Aorta (tissue), 5 donors: ENCODE measurements around the gene PIMREG. TPM values are rescaled to one million over a fixed set of nuclear protein-coding genes. Genes with fewer than 3 reads are reported as not detected.

ENCODE experiments used
- ATAC-seq: fragments of 200-7000 bp; cut with Tn5 transposase; one replicate; pipeline ENCODE4 v1.9.1; 2022; ENCODE audit warnings: moderate library complexity; ENCODE audit not compliant: low FRiP score
- DNase-seq, 2 donors: peaks; one replicate each; pipeline ENCODE4 v3.0.0-alpha.2; 2020
- H3K27ac ChIP-seq, 2 donors: one replicate each; pipeline ENCODE4 v1.5.1; 2013; ENCODE audit warnings: low read length in 2 of 2, mild to moderate bottlenecking in 2 of 2, moderate library complexity in 2 of 2, control low read depth in 1 of 2, inconsistent platforms in 1 of 2, low read depth in 1 of 2
- H3K27me3 ChIP-seq, 2 donors: one replicate each; pipeline ENCODE4 v1.6.1; 2013; ENCODE audit warnings: control low read depth in 1 of 2, low read length in 1 of 2, mild to moderate bottlenecking in 1 of 2, moderate library complexity in 1 of 2; ENCODE audit not compliant: insufficient read depth in 2 of 2, control insufficient read depth in 1 of 2
- H3K36me3 ChIP-seq, 2 donors: one replicate each; pipeline ENCODE4 v1.6.1; 2013; ENCODE audit warnings: control low read depth in 1 of 2, low read length in 1 of 2, mild to moderate bottlenecking in 1 of 2; ENCODE audit not compliant: insufficient read depth in 2 of 2, control insufficient read depth in 1 of 2
- H3K4me1 ChIP-seq, 2 donors: one replicate each; pipeline ENCODE4 v1.6.1; 2013; ENCODE audit warnings: low read length in 2 of 2, control low read depth in 1 of 2, mild to moderate bottlenecking in 1 of 2, moderate library complexity in 1 of 2; ENCODE audit not compliant: insufficient read depth in 2 of 2, control insufficient read depth in 1 of 2
- H3K4me3 ChIP-seq, 2 donors: one replicate each; pipeline ENCODE4 v1.5.1; 2013; ENCODE audit warnings: low read length in 2 of 2, control low read depth in 1 of 2, mild to moderate bottlenecking in 1 of 2
- H3K9me3 ChIP-seq: one replicate; pipeline ENCODE4 v1.6.1; 2013; ENCODE audit warnings: mild to moderate bottlenecking, low read length; ENCODE audit not compliant: control insufficient read depth
- WGBS, 2 donors: extraction: QIAGEN DNeasy Blood & Tissue Kit; methylation state at CpG; one replicate each; pipeline ENCODE4 v1.1.7; 2013; 5-methylcytosine and 5-hydroxymethylcytosine counted together
- intact Hi-C, 2 donors: fragments of 100-400 bp; cut with DNase I; formaldehyde crosslinking; loops; one replicate each; pipeline versions ENCODE4 v1.14.2 to v1.15.0; 2022
- polyA plus RNA-seq, 2 donors: library from polyadenylated mRNA; stranded (reverse); fragments of 200-250 nt; gene quantifications; one replicate each; pipeline ENCODE4 v1.2.3, GENCODE V29; 2013
- total RNA-seq, 2 donors: library from RNA; stranded (reverse); fragmentation: NEBNext Ultra II Directional; extraction: Animal tissue kit (Norgen Biotek cat#: 25700); gene quantifications; one replicate each; pipeline ENCODE4 v1.2.1, GENCODE V29; 2021
- donor health status: healthy with polysubstance abuse.
- donor health status: Bipolar disorder and iron deficiency.
- donor health status: DM: no; HTN: no; CAD: no.
- donor health status: DM: no; HTN: no; CAD: no.
- donor health status: DM: yes; HTN: yes; CAD: no.

Gene PIMREG
- total and polyA plus RNA-seq, 4 donors, result 0.50 to 0.84 TPM; not detected in 2

DNA sequence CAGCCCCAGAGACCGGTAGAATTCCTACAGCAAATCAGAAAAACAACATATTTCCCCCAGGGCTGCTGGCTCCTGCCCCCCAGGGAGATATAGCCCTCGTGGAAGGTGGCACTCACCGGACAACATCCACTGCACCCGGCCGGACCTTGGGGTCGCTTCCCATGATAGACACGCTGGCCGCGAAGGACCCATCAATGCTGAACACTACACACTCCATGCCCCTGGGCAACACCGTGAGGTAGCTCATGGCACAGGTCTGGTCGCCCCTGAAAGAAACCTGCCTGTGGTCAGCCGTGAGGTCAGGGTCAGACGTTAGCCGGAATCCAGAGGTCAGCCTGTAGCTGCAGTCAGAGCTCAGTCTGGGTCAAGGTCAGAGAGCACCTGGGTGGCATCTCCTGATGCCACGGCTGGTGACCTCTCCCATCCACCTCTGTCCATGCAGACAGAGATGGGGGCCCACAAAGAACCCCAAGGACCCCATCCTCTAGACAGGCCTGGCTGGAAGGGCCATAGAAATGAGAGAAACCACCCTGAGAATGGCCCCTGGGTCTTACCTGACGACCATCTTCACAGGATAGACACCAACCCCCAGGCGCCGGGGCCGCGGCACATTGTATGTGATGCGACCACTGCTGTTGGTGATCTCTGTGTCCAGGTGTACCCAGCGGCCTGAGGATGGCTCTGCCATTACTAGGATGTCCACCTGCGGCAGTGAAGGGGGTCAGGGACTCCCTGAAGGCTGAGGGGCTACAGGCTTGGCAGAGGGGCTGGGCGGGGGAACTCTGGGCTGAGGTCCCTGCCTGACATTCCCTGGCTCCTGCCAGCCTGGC is 19.6 kb downstream of the PIMREG start:
- H3K9me3 ChIP-seq, result no peaks in the 10 kb centered on the region
- no peaks in the 10 kb centered on the region for H3K27me3 ChIP-seq
- 86 to 89% methylated on average over 24 of the region's 24 CpGs for WGBS, 2 donors
- ATAC-seq, result no peak
- intact Hi-C loops, result no loop called here
- H3K36me3 ChIP-seq, result no peaks in the 10 kb centered on the region
- no peak overlapping the region for H3K4me3 ChIP-seq
- no peaks in the 10 kb centered on the region for H3K4me1 ChIP-seq
- H3K27ac ChIP-seq, result no peak overlapping the region
- DNase-seq, result peak in 1 of 2 donors; percentile 41

DNA sequence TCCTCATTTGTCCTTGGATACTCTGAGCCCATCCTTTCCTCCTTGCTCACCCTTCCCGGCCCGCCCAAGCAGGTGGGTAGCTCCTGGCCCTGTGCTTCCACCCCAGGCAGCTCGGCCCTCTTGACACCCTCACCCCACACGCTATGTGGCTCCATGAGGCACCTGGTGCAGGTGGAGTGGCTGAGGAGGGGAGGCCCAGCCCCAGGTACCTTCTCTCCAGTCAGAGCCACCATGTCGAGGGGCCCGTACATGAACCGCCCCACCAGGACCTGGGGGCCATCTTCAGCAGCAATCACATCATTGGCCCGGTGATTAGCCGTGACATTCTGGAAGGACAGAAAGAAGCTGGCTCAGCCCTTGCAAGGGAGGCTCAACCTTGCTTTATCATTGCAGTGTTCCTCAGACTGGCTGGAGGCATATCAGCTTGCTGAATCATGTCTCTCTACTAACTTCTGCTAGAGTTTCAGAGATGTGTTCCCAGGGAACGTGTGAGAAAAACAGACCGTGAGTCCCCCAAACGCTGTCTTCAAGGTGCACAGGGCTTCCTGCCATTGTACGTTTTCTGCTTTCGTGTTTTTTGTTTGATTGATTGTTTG is 20.3 kb downstream of the PIMREG start:
- no peaks in the 10 kb centered on the region for H3K27me3 ChIP-seq
- intact Hi-C loops, result no loop called here
- WGBS, 2 donors, result 89 to 90% methylated on average over 12 to 14 of the region's 14 CpGs
- no peaks in the 10 kb centered on the region for H3K9me3 ChIP-seq
- DNase-seq (peak in 1 of 2 donors; percentile 16), ATAC-seq (no peak)
- no peak overlapping the region for H3K27ac ChIP-seq
- no peak overlapping the region for H3K4me3 ChIP-seq
- no peaks in the 10 kb centered on the region for H3K4me1 ChIP-seq
- H3K36me3 ChIP-seq, result no peaks in the 10 kb centered on the region

DNA sequence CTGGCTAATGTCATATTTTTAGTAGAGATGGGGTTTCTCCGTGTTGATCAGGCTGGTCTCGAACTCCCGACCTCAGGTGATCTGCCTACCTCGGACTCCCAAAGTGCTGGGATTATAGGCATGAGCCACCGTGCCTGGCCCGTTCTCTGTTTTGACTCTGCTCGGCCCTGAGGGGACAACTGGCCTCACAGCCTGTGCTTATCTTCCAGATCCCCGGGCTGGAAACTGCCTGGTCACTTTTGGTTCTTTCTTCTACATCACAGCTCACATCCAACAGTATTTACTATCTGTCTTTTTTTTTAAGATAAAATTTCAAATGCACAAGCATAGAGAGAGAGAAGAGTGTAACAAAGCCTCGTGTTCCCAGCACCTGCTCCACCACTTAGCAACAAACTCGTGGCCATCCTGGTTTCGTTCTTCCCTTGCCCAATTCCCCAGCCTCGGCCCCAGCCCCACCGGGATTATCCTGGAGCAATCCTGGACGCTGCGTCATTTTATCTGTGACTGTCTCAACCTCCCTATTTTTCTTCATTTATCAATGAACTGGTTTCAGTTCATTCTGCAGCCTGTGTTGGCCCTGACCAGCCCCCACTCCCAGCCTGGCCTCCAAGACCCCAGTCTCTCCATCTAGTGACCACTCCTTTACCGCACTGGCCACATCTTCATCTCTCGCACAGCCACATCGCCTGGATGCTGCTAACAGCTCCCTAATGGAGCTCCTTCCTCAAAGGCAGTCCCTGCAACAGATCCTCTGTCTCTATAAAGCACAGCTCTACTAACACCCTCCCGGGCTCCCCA is 21.1 kb downstream of the PIMREG start:
- Histone ChIP-seq H3K4me3 (no peak overlapping the region), H3K9me3 (no peaks in the 10 kb centered on the region), H3K27ac (no peak overlapping the region), H3K27me3 (no peaks in the 10 kb centered on the region), H3K36me3 (no peaks in the 10 kb centered on the region), H3K4me1 (no peaks in the 10 kb centered on the region)
- intact Hi-C loops, result no loop called here
- peak in 1 of 2 donors; percentile 15 for DNase-seq
- no peak for ATAC-seq
- WGBS, 2 donors, result 75 to 83% methylated on average over 19 of the region's 19 CpGs

DNA sequence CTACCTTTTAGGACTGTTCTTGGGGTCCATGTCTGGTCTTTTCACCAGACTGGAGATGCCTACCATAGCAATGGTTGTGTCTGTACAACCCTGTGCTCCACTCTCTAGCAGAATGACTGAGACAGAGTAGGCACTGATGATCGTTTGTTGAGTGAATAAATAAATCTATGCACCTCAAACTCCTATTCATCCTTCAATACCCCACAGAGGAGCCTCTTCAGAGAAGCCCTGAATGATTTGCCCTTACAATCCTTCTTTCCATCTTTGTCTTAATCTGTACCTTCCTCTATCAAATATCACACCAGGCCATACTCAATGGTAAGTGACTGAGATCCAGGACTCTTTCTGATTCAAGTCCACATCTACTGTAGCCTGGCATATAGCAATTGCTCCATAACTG is 23.3 kb downstream of the PIMREG start:
- 80 to 83% methylated on average over 1 of the region's 1 CpG for WGBS, 2 donors
- ATAC-seq (no peak), DNase-seq (no peak)
- Histone ChIP-seq H3K27ac (no peak overlapping the region), H3K27me3 (no peaks in the 10 kb centered on the region), H3K4me1 (no peaks in the 10 kb centered on the region), H3K9me3 (no peaks in the 10 kb centered on the region), H3K36me3 (no peaks in the 10 kb centered on the region), H3K4me3 (no peak overlapping the region)
- intact Hi-C loops, result no loop called here

DNA sequence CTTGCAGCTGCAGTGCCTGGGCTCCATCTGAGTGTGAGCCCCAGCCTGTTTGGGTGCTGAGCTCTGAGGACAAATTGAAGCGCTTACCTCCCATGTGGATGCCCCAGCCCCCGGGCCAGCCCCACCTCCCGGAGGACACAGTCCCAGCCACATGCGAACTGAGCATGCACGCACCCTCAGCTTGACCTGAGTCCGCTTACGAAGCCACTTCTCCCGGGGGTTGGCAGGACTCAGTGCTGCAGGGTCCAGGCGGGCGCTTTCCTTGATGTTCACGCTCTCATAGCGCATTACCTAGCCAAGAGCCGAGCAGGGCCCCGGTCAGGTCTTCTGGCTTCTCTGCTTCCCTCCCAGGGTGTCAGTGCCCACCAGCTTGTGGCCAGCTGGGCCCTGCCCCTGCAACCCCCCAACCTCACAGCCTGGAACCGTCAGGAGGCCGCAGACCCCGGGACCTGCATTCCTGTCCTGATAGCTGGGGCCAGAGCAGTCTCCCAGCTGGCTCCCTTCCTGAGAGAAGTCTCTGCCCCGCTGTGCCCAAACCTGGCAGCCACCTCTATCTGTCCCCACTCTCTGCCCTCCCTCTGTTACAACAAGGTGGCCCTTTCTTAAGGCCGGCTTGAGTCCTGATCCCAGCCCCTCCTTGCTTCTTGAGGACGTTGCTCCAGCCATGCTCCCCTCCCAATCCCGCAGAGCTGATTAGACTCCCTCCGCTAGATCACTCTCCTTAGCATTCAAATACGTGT is 24.0 kb downstream of the PIMREG start:
- Histone ChIP-seq H3K4me3 (no peak overlapping the region), H3K27me3 (no peaks in the 10 kb centered on the region), H3K9me3 (no peaks in the 10 kb centered on the region), H3K36me3 (no peaks in the 10 kb centered on the region), H3K4me1 (no peaks in the 10 kb centered on the region), H3K27ac (no peak overlapping the region)
- no peak for ATAC-seq
- no peak for DNase-seq
- intact Hi-C loops, result no loop called here
- 83 to 84% methylated on average over 23 of the region's 23 CpGs for WGBS, 2 donors

DNA sequence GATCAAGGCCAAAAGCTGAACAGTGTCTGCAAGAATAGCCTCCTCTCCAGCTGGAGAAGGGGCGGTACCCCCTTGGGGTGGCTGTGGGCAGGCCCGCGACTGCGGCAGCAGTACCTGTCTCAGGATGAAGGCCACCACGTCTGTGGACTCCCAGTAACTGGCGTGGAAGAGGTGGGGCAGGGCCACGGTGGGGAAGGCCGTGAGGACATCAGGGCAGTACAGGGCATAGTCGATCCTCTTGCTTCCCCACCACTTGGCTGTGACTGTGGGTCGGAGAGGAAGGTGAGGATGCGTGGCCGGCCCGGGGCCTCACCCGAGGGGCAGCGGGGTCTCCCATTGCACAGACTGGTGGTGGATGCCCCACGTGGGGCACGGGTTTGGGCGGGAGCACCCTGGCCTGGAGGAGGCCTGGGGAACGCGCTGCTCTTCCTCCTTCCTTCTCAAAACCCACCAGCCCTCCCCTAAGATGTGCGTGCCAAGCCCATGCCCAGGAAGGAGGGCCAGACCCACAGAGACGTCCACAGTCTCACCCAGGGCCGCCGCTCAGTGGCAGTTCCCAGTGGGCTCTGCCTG is 26.0 kb downstream of the PIMREG start:
- ATAC-seq, result no peak
- DNase-seq, result no peak
- intact Hi-C loops, result loop anchor here in 1 of 2 donors (10.0 kb wide), 1 partner anchor 165 kb away; no protein-coding TSS in a partner anchor
- Histone ChIP-seq H3K27me3 (no peaks in the 10 kb centered on the region), H3K4me1 (no peaks in the 10 kb centered on the region), H3K27ac (no peak overlapping the region), H3K36me3 (no peaks in the 10 kb centered on the region), H3K9me3 (no peaks in the 10 kb centered on the region), H3K4me3 (no peak overlapping the region)
- 95% methylated on average over 24 of the region's 24 CpGs for WGBS, 2 donors

DNA sequence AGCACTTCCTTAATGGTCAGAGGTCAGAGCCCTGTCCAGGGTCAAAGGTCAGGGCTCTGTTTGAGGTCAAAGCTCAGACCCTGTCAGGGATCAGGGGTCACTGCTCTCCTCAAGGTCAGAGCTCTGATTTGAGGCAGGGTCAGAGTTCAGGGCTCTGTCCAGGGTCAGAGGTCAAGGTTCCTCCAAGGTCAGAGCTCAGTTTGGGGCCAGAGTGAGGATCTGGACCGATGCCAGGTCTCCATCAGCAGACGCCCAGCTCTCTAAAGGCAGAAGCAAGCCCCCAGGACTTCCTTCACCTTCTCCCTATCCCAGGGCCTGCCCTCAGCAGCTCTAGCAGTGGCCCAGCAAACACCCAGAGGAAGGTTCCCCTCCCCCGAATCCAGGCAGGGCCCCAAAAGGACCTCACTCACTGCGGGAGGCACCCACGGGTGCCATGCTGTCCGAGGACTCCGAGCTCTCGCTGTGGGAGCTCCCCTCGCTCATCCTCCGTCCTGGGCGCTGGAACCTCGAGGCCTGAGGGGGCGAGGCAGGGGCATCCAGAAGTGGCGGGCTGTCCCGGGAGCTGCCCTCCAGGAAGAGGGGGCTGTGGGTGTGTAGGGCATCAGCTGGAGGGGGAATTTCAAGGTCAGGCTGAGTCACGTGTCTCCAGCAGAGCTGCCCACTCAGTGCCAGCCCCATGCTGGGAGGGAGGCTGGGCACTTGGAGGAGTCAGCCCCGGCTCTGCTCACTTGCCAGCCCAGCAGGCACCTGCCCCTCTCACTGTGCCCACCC is 26.7 kb downstream of the PIMREG start:
- ATAC-seq (no peak), DNase-seq (no peak)
- H3K36me3 ChIP-seq, result no peaks in the 10 kb centered on the region

More for the DNA sequence above, 26.7 kb downstream of the PIMREG start:
- 86 to 87% methylated on average over 17 of the region's 17 CpGs for WGBS, 2 donors
- Histone ChIP-seq H3K27ac (no peak overlapping the region), H3K9me3 (no peaks in the 10 kb centered on the region), H3K4me3 (no peak overlapping the region), H3K27me3 (no peaks in the 10 kb centered on the region), H3K4me1 (no peaks in the 10 kb centered on the region)
- intact Hi-C loops, result loop anchor here in 1 of 2 donors (10.0 kb wide), 1 partner anchor 164 kb away; no protein-coding TSS in a partner anchor
